Fibroblast of peridontal ligament (primary cell): ENCODE measurements around the gene TFDP1.

ENCODE experiments used
- DNase-seq: peaks from one replicate; pipeline ENCODE4 v3.0.0-alpha.2; 2010; ENCODE audit errors: extremely low read depth

The TFDP1 gene

GRCh38 chr13:113634279-113635047 lies 49.9 kb downstream of the TFDP1 start:
- no peak for DNase-seq

- no peak for DNase-seq
Observed at GRCh38 chr13:113635048-113635420, 50.5 kb downstream of the TFDP1 start.

- DNase-seq, result no peak
Observed at GRCh38 chr13:113635709-113636108, 51.2 kb downstream of the TFDP1 start.

- no peak for DNase-seq
Observed at GRCh38 chr13:113636266-113636963, 51.9 kb downstream of the TFDP1 start.

GRCh38 chr13:113637262-113638160 lies 53.0 kb downstream of the TFDP1 start:
- no peak for DNase-seq

- no peak for DNase-seq
Observed at GRCh38 chr13:113638173-113638746, 53.7 kb downstream of the TFDP1 start.

GRCh38 chr13:113638806-113639205 lies 54.3 kb downstream of the TFDP1 start:
- DNase-seq, result no peak

- no peak for DNase-seq
Observed at GRCh38 chr13:113639616-113640262, 55.2 kb downstream of the TFDP1 start.

- no peak for DNase-seq
Observed at GRCh38 chr13:113641426-113641825, 56.9 kb downstream of the TFDP1 start.

- no peak for DNase-seq
Observed at GRCh38 chr13:113642563-113642962, 58.0 kb downstream of the TFDP1 start.

GRCh38 chr13:113643593-113643992 lies 59.0 kb downstream of the TFDP1 start:
- no peak for DNase-seq

- DNase-seq, result no peak
Observed at GRCh38 chr13:113644800-113645199, 60.2 kb downstream of the TFDP1 start.

- no peak for DNase-seq
Observed at GRCh38 chr13:113645329-113645728, 60.8 kb downstream of the TFDP1 start.

- no peak for DNase-seq
Observed at GRCh38 chr13:113646376-113646775, 61.8 kb downstream of the TFDP1 start.

- no peak for DNase-seq
Observed at GRCh38 chr13:113646921-113647340, 62.4 kb downstream of the TFDP1 start.

- DNase-seq, result peak; percentile 27
Observed at GRCh38 chr13:113647351-113648215, 63.0 kb downstream of the TFDP1 start.

GRCh38 chr13:113648216-113648610 lies 63.7 kb downstream of the TFDP1 start:
- DNase-seq, result no peak

- no peak for DNase-seq
Observed at GRCh38 chr13:113649212-113649611, 64.7 kb downstream of the TFDP1 start.

GRCh38 chr13:113650275-113650674 lies 65.7 kb downstream of the TFDP1 start:
- no peak for DNase-seq

- DNase-seq, result no peak
Observed at GRCh38 chr13:113650731-113651148, 66.2 kb downstream of the TFDP1 start.
